CD4-positive, alpha-beta T cell treated with Interleukin-17A for 1 hour (primary cell): ENCODE measurements around the gene SLX4IP.
"Not testable (repeated sequence)": the region's sequence is repeated elsewhere in the genome, so short reads cannot be mapped to it uniquely, and the experiment has no call there.

ENCODE experiments used
- DNase-seq: peaks from one replicate; pipeline ENCODE4 v3.0.0-alpha.2; 2020

The SLX4IP gene

DNA sequence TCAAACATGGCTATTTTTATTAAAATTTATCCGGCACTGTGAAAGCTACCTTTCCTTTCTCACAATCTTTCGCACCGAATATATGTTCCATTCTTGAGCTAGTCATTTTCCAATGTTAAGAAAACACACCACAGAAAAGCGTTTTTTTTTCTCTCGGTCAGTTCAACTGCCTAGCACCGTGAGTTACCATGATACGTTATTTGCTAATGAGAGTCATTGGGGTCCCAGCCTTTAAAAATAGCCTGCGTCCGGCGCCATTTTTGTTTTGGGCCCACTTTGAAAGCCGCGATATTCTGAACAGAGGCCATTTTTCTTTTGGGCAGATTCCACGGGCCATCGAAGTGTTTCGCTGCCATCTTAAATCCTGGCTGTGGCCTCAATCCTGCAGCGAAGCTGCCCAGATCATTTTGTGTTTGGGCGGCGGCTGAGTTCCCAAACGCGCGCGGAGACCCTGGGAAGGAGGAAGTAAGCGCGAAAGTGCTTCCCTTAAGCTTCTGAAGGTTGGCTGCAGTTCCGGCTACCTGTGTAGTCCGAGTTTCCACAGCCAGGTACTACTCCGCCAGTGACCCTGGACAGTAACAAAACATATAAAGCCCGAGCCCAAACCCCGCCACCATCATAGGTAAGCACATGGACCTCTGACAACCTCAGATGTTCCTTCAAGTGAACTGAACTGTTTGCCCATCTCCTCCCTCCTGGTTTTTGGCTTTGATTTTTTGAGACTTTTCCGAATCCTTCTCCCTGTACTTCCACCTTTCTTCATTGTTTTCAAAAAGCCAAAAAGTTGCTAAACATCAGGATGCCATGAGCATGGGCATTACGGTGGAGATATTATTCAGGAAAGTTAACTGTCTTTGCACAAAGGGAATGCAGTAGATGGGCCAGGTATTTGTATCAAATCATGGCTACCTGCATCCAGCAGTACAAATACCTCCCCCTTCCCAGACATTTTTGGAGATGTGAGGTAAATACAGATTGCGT is at the start of gene SLX4IP:
Gene SLX4IP, plus strand, starts transcription at position 474 of the 981 bp plus-strand sequence. CDS start 22,900 bp downstream, outside the sequence.
- peak; percentile 95 for DNase-seq

DNA sequence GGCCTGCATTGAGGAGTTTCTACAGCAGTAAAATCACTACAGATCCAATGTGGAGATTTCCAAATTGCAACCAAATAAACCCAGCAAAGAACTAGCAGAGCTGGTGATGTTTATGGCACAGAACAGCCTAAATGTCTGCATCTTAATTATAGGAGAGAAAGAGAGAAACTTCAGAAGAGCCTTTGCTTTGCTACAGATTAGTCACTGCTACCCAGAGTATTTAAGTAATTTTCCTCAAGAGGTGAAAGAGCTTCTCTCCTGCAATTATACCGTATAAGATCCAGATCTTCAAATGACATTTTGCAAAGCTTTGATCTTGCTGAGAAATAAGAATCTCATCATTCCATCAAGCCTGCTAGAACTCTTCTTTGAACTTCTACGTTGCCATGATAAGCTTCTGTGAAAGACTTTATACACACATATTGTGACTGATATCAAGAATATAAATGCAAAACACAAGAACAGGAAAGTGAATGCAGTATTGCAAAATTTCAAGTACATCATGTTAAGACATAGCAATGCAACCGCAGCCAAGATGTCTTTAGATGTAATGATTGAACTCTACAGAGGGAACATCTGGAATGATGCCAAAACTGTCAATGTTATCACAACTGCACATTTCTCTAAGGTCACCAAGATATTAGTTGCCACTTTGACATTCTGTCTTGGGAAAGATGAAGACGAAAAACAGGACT is 49.1 kb upstream of the SLX4IP start:
- no peak for DNase-seq

GRCh38 chr20:10387686-10388085 is 47.4 kb upstream of the SLX4IP start:
- no peak for DNase-seq

GRCh38 chr20:10388597-10388996 is 46.5 kb upstream of the SLX4IP start:
- DNase-seq = no peak

- no peak for DNase-seq
These were observed 44.4 kb upstream of the SLX4IP start for GRCh38 chr20:10390709-10391108.

DNA sequence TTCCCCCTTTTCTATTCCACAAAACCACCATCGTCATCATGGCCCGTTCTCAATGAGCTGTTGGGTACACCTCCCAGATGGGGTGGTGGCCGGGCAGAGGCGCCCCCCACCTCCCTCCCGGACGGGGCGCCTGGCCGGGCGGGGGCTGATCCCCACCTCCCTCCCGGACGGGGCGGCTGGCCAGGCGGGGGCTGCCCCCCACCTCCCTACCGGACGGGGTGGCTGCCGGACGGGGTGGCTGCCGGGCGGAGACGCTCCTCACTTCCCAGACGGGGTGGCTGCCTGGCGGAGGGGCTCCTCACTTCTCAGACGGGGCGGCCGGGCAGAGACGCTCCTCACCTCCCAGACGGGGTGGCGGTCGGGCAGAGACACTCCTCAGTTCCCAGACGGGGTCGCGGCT is 40.4 kb upstream of the SLX4IP start:
- not testable (repeated sequence) for DNase-seq

DNA sequence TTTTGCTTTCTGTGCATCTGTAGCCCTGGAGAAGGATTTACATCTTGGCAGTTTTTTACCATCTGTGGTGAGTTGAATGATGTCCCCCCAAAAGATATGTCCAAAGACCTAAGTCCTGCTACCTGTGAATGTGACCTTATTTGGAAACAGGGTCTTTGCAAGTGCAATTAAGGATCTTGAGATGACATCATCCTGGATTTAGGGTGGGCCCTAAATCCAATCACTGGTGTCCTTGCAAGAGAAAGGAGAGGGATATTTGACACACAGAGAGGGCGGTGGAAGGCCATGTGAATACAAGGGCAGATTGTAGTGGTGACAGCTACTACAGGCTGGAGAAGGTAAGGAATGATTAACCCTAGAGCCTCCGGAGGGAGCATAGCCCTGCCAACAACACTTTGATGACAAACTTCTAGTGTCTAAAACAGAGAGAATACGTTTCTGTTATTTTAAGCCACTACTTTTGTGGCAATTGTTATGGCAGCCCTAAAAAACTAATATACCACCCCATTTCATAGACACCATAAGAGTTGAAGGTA is 36.2 kb upstream of the SLX4IP start:
- no peak for DNase-seq

DNA sequence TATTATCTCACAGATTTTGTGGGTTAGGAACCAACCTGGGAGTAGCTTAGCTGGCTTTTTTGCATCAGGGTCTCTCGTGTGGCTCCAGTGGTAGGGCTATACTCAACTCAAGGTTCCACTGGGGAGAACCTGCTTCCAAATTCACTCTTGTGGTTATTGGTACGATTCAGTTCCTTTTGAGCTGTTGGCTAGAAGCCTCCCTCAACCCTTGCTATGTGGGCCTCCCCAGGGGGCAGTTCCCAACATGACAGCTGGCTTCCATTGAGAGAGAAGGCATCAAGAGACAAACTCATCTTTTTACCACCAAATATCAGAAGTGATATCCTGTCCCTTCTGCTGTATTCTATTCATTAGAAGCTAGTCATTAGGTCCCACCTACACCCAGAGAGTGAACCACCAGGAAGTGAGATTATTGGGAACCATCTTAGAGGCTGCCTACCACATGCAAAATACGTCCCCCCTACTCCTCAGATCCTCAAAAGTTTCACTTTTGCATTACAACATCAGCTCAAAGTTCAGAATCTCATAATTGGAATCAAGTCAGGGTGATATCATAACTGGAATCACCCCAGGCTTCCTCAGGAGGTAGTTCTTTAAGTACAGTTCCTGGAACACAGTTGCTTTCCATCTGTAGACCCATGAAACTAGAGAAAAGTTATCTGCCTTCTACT is 32.0 kb upstream of the SLX4IP start:
- no peak for DNase-seq

- DNase-seq = no peak
These were observed 31.0 kb upstream of the SLX4IP start for GRCh38 chr20:10404023-10404628.

- no peak for DNase-seq
These were observed 30.1 kb upstream of the SLX4IP start for GRCh38 chr20:10404959-10405530.

DNA sequence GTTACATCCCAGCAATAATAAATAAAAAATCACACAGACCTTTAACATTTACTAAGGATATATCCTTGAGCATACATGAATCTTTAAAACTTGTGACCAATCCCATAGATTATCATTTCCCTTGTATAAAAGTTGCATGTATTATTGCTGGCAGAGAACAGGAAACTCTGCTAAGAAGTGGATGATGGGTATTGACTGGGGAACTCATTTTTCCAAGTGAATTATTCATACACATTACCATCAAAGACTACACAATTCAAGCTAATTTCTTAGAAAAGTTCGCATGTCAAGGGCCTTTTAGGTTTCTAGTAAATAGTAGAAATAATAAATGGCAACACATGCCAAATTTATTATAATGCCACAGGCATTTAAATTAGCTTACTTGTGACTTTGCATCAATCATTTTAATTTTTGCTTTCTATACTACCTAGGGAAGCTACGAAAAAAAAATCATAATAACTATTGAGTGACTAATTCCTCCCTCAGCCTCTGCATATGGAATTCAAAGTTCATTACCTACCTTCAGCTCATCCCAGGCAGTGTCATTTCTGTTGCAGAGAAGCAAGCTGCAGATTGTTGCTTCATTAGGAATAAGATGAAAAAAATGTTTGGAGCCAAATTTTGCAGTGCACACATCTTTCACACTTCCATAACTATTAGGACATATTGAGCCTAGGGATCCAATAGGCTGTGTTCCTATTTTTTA is 26.8 kb upstream of the SLX4IP start:
- no peak for DNase-seq

- no peak for DNase-seq
These were observed 23.4 kb upstream of the SLX4IP start for GRCh38 chr20:10411673-10412072.

DNA sequence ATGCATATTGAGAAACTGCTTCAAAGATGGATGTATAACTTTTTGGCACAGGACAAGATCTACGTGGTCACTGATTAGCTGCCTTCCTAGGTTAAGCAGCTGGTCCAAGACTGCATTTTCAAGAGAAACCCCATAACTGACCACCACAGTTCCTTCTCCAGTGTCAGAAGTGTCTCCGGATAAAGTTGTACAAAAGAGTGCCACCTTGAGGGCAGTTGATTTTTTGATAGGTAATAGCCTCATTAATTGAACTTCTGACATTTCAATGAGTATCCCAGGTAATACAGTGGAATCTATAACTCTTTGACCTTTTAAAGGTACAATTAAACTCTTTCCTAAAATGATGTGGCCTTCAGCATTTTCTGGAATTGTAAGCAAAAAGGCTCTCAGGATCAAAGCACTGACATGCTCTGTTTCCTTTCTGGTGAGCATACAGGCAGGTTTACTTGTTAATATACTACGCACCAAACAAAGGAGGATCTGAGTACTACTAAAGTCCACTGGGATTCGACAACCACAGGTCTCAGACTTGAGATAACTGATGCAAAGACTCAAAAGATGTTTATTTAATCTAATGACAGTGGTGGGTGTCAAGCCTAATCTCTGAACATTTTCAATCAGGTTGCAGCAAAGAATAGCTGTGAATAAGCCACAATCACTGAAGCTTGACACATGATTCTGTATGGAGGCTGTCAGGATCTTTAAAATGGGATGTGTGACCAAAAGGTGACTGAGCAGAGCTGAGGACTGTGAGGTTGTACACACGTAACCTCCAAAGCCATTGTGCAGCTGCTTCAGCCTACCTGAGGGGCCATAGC is 22.3 kb upstream of the SLX4IP start:
- DNase-seq = no peak

GRCh38 chr20:10415013-10415650 is 20.0 kb upstream of the SLX4IP start:
- DNase-seq = no peak

- not testable (repeated sequence) for DNase-seq
These were observed 17.9 kb upstream of the SLX4IP start for GRCh38 chr20:10417218-10417617.

DNA sequence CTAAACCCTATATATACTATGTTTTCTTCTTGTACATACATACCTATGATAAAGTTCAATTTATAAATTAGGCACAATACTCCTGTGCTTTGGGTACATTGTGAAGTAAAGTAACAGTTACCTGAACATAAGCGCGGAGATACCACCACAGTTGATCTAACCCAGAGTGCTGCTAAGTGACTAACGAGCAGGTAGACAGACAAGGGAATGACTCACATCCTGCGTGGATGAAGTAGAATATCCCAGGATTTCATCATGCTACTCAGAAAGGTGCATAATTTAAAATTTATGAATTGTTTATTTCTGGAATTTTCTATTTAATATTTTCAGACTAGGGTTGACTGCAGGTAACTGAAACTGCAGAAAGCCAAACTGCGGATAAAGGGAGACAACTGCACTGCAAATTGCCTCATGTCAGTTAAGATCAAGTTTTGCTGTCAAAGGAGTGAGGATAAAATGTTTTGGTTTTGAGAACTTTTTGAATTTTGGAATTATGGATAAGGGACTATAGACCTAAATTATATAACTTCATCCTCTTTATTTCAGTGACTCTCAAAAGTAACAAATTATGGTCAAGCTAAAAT is 15.5 kb upstream of the SLX4IP start:
- no peak for DNase-seq

- no peak for DNase-seq
These were observed 11.4 kb upstream of the SLX4IP start for GRCh38 chr20:10423735-10424134.

DNA sequence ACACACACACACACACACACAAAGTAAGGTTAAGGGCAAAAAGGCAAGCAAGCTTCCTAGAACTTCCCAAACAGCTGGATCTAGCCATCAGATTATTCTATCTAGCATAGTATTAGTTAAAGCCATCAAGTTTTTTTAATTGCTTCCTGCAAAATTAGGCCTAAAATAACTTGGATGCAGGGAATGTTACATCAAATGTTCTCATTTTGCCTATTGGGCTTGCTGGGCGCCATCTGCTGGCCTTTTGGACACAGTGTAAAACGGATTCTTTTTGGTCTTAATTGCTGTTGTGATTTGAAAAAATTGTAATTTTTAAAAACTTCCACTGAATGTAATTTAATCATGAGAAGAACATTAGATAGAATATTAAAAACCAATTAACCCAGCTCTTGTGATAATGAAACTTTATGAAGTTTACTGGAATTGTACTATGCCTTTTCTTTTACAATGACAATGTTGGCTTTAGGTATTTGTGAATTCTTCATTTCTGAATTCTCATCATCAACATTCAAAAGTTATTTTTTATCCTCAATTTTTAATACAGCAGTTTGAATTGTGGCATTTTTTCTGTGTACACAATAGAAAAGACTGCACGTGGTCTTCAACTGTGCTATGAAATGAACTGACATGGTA is 7.9 kb upstream of the SLX4IP start:
- peak; percentile 54 for DNase-seq

GRCh38 chr20:10428008-10428407 is 7.1 kb upstream of the SLX4IP start:
- no peak for DNase-seq
